Motor neuron (in vitro differentiated cells): ENCODE measurements around the gene SDK2. TPM values are rescaled to one million over a fixed set of nuclear protein-coding genes. Genes with fewer than 3 reads are reported as not detected.
"Not testable (repeated sequence)": the region's sequence is repeated elsewhere in the genome, so short reads cannot be mapped to it uniquely, and the experiment has no call there.

Experiments
- ATAC-seq, 8 experiments: fragments of 200-7000 bp; cut with Tn5 transposase; replicated peaks in 6 of 8; 2 replicates each; pipeline ENCODE4 v1.8.0; 2021; ENCODE audit warnings: mild to moderate bottlenecking in 8 of 8, moderate library complexity in 8 of 8
- H3K27ac ChIP-seq, 2 donors: fragments of 250-450 bp; sonication (Bioruptor Pico); 2 replicates each; pipeline ENCODE4 v1.9.0; 2021; ENCODE audit warnings: antibody characterized with exemption in 2 of 2, mild to moderate bottlenecking in 2 of 2, moderate library complexity in 1 of 2
- H3K4me1 ChIP-seq, 2 donors: fragments of 250-450 bp; sonication (Bioruptor Pico); replicated peaks in 1 of 2; 2 replicates each; pipeline ENCODE4 v1.6.1; 2021; ENCODE audit warnings: antibody characterized with exemption in 2 of 2, mild to moderate bottlenecking in 2 of 2, moderate library complexity in 1 of 2
- H3K4me3 ChIP-seq, 5 donors: fragments of 250-450 bp; sonication (Bioruptor Pico); 2 replicates each; pipeline ENCODE4 v1.9.0; 2021; ENCODE audit warnings: antibody characterized with exemption in 5 of 5, mild to moderate bottlenecking in 5 of 5, moderate library complexity in 4 of 5
- WGBS, 10 experiments: fragments of 450-650 bp; shearing (Covaris generic); methylation state at CpG; one replicate each; pipeline ENCODE4 v1.0.0; 2022; 5-methylcytosine and 5-hydroxymethylcytosine counted together
- in situ Hi-C, 9 experiments: fragments of 400-800 bp; cut with MboI; loops; one replicate each; pipeline ENCODE4 v1.15.0; 2021; ENCODE audit warnings: low sequenced_read_pairs in 9 of 9, low pct_unique_long_range_greater_than_20kb in 2 of 9; ENCODE audit not compliant: unreplicated experiment in 9 of 9
- total RNA-seq, 8 experiments: library from RNA; unstranded; fragments of 300-600 nt; gene quantifications; 2 replicates each; pipeline versions ENCODE4 v1.2.3 to v1.2.4, GENCODE V29; 2022

SDK2 gene
- total RNA-seq, 8 experiments from 2014 or later = 0.59 to 22.0 (median 10.7) TPM

- H3K27ac ChIP-seq = peak overlapping the region in 1 of 2 donors; percentile 17
Observed at GRCh38 chr17:73474370-73474988, 169.8 kb downstream of the SDK2 start.

GRCh38 chr17:73472715-73473114 lies 171.5 kb downstream of the SDK2 start:
- WGBS, 10 experiments = 41 to 86% (median 74%) methylated on average over 1 to 7 of the region's 8 CpGs; no CpG with 5 or more reads in 2 of the 10 experiments
- in situ Hi-C loops, H3K27ac ChIP-seq, H3K4me3 ChIP-seq, ATAC-seq: not testable (repeated sequence)
- peaks cover 42% of the 10 kb centered on the region in 2 donors for H3K4me1 ChIP-seq

More at GRCh38 chr17:73474370-73474988, 169.8 kb downstream of the SDK2 start:
- Histone ChIP-seq H3K4me3 (no peak overlapping the region), H3K4me1 (peaks cover 58% of the 10 kb centered on the region in 2 donors)
- in situ Hi-C loops = no loop called here
- peak; percentile 59 to 83 (median 77) for ATAC-seq
- 17 to 89% (median 66%) methylated on average over 1 to 9 of the region's 12 CpGs; no CpG with 5 or more reads in 1 of the 10 experiments for WGBS, 10 experiments

GRCh38 chr17:73471924-73472323 lies 172.3 kb downstream of the SDK2 start:
- no peak overlapping the region for H3K27ac ChIP-seq
- no peak for ATAC-seq
- in situ Hi-C loops = no loop called here
- no peak overlapping the region for H3K4me3 ChIP-seq
- 90 to 100% (median 99%) methylated on average over 2 to 6 of the region's 12 CpGs; no CpG with 5 or more reads in 6 of the 10 experiments for WGBS, 10 experiments
- H3K4me1 ChIP-seq = peaks cover 34% of the 10 kb centered on the region in 2 donors

- in situ Hi-C loops = no loop called here
- peak in 5 of 8 experiments; percentile 31 to 70 (median 62) for ATAC-seq
- H3K27ac ChIP-seq = no peak overlapping the region
- H3K4me1 ChIP-seq = peaks cover 27 to 29% of the 10 kb centered on the region in 2 donors
- H3K4me3 ChIP-seq = no peak overlapping the region
- 30 to 100% (median 52%) methylated on average over 1 to 7 of the region's 7 CpGs; no CpG with 5 or more reads in 4 of the 10 experiments for WGBS, 10 experiments
Observed at GRCh38 chr17:73470316-73470826, 173.9 kb downstream of the SDK2 start.

- H3K27ac ChIP-seq = no peak overlapping the region
- in situ Hi-C loops = no loop called here
- 93 to 100% methylated on average over 1 to 3 of the region's 4 CpGs; no CpG with 5 or more reads in 8 of the 10 experiments for WGBS, 10 experiments
- ATAC-seq = no peak
- no peak overlapping the region for H3K4me3 ChIP-seq
- H3K4me1 ChIP-seq = peaks cover 19 to 23% of the 10 kb centered on the region in 2 donors
Observed at GRCh38 chr17:73469311-73469710, 174.9 kb downstream of the SDK2 start.

DNA sequence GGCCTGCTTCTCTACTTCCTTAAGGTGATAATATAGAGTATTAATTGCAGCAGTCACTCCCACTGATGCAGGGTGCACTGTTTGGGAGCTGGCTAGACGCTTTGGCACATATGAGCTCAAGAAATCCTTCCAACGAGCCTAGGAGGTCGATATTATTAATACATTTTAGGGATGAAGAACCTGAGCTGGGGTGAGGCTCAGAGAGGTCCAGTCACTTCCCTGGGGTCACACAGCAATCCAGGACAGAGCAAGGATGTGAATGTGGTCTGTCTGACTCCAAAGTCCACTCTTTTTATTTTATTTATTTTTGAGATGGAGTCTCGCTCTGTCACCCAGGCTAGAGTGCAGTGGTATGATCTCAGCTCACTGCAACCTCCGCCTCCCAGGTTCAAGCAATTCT lies 176.0 kb downstream of the SDK2 start:
- in situ Hi-C loops = no loop called here
- WGBS, 10 experiments = 10 to 90% (median 57%) methylated on average over 1 to 3 of the region's 5 CpGs; no CpG with 5 or more reads in 5 of the 10 experiments
- ATAC-seq = no peak
- Histone ChIP-seq H3K4me3 (no peak overlapping the region), H3K27ac (no peak overlapping the region), H3K4me1 (peaks cover 18 to 22% of the 10 kb centered on the region in 2 donors)

DNA sequence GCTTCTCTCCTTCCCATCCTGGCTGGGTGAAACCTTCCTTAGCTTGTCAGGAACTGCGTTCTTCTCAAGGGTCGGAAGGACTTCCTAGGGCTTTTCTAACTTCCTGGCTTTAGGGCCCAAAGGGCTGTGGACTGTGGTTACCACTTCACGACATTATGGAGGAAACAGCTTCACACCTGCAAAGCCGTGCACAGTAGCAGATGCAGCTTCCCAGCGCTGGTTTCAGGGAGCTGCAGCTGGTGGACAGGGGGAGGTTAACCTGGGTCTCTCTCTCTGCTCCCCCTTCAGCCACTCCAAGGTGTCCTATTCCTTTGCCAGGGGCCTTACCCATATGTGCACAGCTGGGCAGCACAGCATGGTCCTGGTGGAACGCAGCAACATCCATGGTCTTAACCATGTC lies 176.6 kb downstream of the SDK2 start:
- no peak overlapping the region for H3K27ac ChIP-seq
- H3K4me3 ChIP-seq = no peak overlapping the region
- WGBS, 10 experiments = 80 to 100% (median 92%) methylated on average over 1 to 5 of the region's 6 CpGs; no CpG with 5 or more reads in 4 of the 10 experiments
- no peak for ATAC-seq
- H3K4me1 ChIP-seq = peaks cover 23 to 28% of the 10 kb centered on the region in 2 donors
- in situ Hi-C loops = no loop called here

- Histone ChIP-seq H3K27ac (no peak overlapping the region), H3K4me1 (peaks cover 26 to 31% of the 10 kb centered on the region in 2 donors), H3K4me3 (no peak overlapping the region)
- in situ Hi-C loops = no loop called here
- WGBS, 10 experiments = 88 to 95% (median 91%) methylated on average over 1 to 11 of the region's 15 CpGs; no CpG with 5 or more reads in 6 of the 10 experiments
- ATAC-seq = no peak
Observed at GRCh38 chr17:73466704-73467433, 177.4 kb downstream of the SDK2 start.

DNA sequence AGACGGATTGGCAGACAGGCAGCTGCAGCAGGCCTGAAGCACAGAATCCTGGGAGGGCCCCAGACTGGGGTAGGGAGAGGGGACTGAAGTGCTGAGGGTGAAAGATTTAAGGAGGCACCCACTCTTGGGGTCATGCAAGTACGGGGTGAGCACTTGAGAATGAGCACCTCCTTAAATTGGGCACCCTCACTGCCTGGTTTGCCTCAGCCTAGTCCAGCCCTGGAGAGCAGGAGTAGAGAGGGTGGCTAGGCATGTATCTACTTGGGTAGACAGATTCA lies 178.4 kb downstream of the SDK2 start:
- Histone ChIP-seq H3K27ac (no peak overlapping the region), H3K4me3 (no peak overlapping the region), H3K4me1 (peaks cover 24 to 28% of the 10 kb centered on the region in 2 donors)
- in situ Hi-C loops = no loop called here
- 33 to 100% (median 80%) methylated on average over 1 of the region's 2 CpGs; no CpG with 5 or more reads in 7 of the 10 experiments for WGBS, 10 experiments
- ATAC-seq = peak in 1 of 8 experiments; percentile 6

GRCh38 chr17:73465130-73465952 lies 178.9 kb downstream of the SDK2 start:
- Histone ChIP-seq H3K4me1 (peaks cover 18 to 22% of the 10 kb centered on the region in 2 donors), H3K4me3 (no peak overlapping the region), H3K27ac (no peak overlapping the region)
- in situ Hi-C loops = no loop called here
- peak in 3 of 8 experiments; percentile 17 to 52 (median 26) for ATAC-seq
- WGBS, 10 experiments = 0 to 90% (median 63%) methylated on average over 1 to 4 of the region's 9 CpGs; no CpG with 5 or more reads in 4 of the 10 experiments

DNA sequence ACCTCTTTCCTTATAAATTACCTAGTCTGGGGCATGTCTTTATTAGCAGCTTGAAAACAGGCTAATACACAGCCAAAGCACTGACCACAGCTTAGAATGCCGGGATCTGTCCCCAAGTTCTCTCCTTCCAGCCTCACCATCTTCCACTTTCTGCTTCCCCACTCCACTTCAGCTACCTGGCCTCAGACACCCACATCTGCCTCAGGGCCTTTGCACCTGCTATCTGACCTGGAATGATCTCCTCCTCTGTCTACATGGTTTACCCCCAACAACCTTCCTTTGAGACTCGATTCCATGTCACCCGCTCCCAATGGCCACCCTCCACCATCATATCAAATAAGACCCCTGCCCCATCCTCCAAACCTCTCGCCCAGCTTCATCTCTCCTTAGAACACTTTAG lies 179.8 kb downstream of the SDK2 start:
- in situ Hi-C loops = no loop called here
- Histone ChIP-seq H3K27ac (no peak overlapping the region), H3K4me1 (peaks cover 12 to 13% of the 10 kb centered on the region in 2 donors), H3K4me3 (no peak overlapping the region)
- no peak for ATAC-seq
- WGBS, 10 experiments = 41 to 100% (median 100%) methylated on average over 1 to 3 of the region's 4 CpGs; no CpG with 5 or more reads in 1 of the 10 experiments

DNA sequence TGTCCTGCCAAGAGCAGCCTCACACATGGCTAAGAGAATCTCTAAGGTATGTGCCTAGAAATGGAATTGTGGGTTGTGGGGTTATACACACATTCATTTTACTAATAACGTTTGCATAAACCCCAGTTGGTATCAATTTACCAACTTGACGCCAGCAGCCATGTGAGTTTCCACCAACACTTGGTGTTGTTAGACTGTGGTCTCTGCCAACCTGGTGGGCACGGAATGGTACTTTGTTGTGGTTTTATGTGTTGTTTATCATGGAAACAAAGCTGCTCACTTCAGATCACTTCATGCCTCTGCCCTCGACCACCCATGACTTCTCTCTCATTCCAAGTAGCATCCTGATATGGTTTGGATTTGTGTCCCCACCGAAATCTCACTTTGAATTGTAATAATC lies 180.4 kb downstream of the SDK2 start:
- 40 to 94% (median 76%) methylated on average over 1 to 5 of the region's 5 CpGs; no CpG with 5 or more reads in 3 of the 10 experiments for WGBS, 10 experiments
- no peak for ATAC-seq
- H3K4me1 ChIP-seq = peaks cover 12 to 13% of the 10 kb centered on the region in 2 donors

More for the DNA sequence above, 180.4 kb downstream of the SDK2 start:
- in situ Hi-C loops = no loop called here
- Histone ChIP-seq H3K27ac (no peak overlapping the region), H3K4me3 (no peak overlapping the region)
